SK-N-SH (cell line): ENCODE data around the gene GALNT17.

ENCODE experiments used
- MAX ChIP-seq: IDR thresholded peaks from 2 replicates; pipeline ENCODE4 v1.4.0; 2012; ENCODE audit warnings: low read depth
- MXI1 ChIP-seq: IDR thresholded peaks from 2 replicates; pipeline ENCODE4 v1.6.1; 2012; ENCODE audit warnings: mild to moderate bottlenecking, low read depth, low read length, improper control_type of control experiment
- RFX5 ChIP-seq: IDR thresholded peaks from 2 replicates; pipeline ENCODE4 v1.6.1; 2012; ENCODE audit warnings: mild to moderate bottlenecking, improper control_type of control experiment, low read length
- TAF1 ChIP-seq: IDR thresholded peaks from 2 replicates; pipeline ENCODE4 v1.6.1; 2012; ENCODE audit warnings: low read depth, mild to moderate bottlenecking, low read length, moderate library complexity, borderline replicate concordance

GRCh38 chr7:71308096-71308495 lies 176.2 kb downstream of the GALNT17 start:
- TF ChIP-seq MXI1 (no peak), RFX5 (no peak), TAF1 (no peak), MAX (no peak)
